PC-9 (cell line): ENCODE measurements around the gene ADAMTS12.

Experiments used
- CTCF ChIP-seq: fragments of 200-600 bp; sonication (generic); conservative IDR thresholded peaks from 2 replicates; pipeline ENCODE4 v1.6.1; 2017; ENCODE audit warnings: mixed run types, antibody characterized with exemption, mild to moderate bottlenecking, moderate library complexity
- EZH2 ChIP-seq: fragments of 200-600 bp; sonication (generic); IDR thresholded peaks from 2 replicates; pipeline ENCODE4 v1.8.0; 2017; ENCODE audit warnings: antibody characterized with exemption, low read depth

GRCh38 chr5:33711094-33711679 lies 180.6 kb downstream of the ADAMTS12 start:
- TF ChIP-seq CTCF (no peak), EZH2 (no peak)
